Left renal cortex interstitium (tissue), 4 donors: ENCODE results near the gene RBCK1. TPM values are rescaled to one million over a fixed set of nuclear protein-coding genes. Genes with fewer than 3 reads are reported as not detected.
"Not testable (repeated sequence)": the region's sequence is repeated elsewhere in the genome, so short reads cannot be mapped to it uniquely, and the experiment has no call there.

ENCODE experiments used
- DNase-seq, 4 donors: peaks; one replicate each; pipeline ENCODE4 v3.0.0-alpha.2; 2013; ENCODE audit warnings: low read depth in 4 of 4, low spot score in 2 of 4, missing footprints in 1 of 4
- polyA plus RNA-seq, 4 donors: library from polyadenylated mRNA; unstranded; fragments of 120-200 nt; gene quantifications; one replicate each; pipeline ENCODE4 v1.2.1, GENCODE V29; 2013; ENCODE audit not compliant: insufficient read length in 4 of 4

RBCK1 gene
- polyA plus RNA-seq, 4 donors, result 66.5 to 111 (median 91.9) TPM

DNA sequence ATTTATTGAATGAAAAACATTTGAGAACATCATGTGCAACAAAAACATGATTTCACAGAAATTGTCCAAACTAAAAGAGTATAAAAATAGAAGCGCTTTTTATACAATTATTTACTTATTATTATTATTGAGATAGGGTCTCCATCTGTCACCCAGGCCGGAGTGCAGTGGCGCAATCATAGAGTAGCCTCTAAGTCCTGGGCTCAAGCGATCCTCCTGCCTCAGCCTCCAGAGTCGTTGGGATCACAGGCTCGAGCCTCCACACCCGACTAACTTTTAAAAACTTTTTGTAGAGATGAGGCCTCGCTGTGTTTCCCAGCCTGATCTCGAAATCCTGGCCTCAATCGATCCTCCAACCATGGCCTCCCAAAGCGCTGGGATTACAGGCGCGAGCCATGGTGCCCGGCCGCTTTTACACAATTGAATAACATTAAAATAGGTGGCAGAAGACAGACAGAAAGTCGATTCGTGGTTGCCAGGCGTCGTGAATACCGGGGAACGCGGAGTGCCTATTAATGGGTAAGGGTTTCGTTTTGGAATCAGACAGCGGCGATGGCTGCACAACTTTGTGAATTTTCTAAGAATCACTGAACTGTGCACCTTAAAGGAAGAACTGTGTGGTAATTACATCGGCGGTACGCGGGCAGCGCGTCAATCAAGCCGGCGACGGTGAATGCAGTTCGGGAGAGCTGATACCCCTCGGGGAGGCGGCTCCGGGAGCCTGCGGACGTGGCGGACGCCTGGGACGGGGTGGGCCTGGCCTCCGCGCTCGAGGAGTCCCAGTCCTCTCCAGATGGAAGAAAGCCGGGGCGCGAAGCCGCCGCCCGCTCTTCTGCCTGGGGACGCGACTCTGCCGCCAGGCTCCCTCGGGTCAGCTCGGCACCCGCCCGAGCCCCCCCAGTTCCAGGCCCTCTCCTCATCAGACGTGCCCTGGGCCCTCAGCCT is 53.4 kb downstream of the RBCK1 start:
- peak in 3 of 4 donors; percentile 16 to 30 (median 25) for DNase-seq

DNA sequence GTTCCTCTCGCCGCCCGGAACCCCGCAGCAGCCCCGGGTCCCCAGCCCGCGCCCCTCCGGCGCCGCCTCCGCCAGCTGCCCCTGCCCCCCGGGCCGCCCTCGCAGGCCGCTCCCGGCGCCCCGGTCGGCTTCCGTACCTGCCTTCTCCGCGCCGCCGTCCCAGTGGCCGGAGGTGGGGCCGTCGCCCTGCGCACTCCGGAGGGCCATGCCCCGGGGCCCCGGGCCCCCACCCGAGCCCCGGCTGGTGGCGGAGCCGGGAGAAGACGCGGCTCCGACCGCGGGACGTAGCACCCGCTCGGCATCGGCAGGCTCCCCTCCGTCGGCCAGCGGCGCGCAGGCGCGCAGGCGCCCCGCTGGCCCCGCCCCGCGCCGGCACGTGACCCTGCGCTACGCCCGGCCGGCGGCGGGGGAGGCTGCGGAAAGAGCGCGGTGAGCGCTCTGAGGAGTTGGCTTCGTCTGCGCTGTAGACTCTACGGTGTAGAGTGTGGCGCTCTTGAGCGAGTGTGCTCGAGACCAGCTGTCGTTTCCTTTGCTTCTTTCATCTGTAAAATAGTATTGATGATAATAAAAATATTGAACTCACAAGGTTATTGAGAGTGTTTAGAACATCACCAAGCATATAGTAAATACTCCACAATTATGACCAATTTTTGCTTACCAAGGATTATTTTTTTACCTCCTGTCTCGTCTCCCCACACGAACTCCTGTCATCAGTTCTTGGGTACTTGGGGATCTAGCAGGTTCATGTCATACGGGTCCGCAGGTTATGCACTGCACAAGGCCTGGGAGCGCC is 54.3 kb downstream of the RBCK1 start, which contains the start of gene TBC1D20:
Gene TBC1D20, minus strand, starts transcription at position 335 of the 793 bp plus-strand sequence. Its CDS starts 128 bp downstream, at position 207.
- DNase-seq, result peak; percentile 52 to 80 (median 72)

DNA sequence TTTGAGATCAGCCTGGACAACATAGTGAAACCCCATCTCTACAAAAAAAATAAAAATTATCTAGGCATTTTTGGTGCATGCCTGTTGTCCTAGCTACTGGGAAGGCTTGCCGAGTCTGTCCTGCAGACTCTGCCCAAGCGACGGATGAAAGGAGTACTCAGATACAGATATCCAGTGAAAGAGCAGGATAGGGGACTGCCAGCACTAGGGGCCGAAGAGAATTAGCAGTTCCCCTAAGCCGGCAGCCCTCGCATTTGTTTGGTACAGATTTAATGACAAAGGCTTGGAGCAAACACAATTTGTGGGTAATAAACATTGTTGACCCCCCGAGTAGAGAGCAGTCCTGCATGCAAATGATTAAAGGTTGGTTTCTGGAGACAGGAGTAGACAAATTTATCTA is 59.7 kb downstream of the RBCK1 start:
- DNase-seq, result no peak

DNA sequence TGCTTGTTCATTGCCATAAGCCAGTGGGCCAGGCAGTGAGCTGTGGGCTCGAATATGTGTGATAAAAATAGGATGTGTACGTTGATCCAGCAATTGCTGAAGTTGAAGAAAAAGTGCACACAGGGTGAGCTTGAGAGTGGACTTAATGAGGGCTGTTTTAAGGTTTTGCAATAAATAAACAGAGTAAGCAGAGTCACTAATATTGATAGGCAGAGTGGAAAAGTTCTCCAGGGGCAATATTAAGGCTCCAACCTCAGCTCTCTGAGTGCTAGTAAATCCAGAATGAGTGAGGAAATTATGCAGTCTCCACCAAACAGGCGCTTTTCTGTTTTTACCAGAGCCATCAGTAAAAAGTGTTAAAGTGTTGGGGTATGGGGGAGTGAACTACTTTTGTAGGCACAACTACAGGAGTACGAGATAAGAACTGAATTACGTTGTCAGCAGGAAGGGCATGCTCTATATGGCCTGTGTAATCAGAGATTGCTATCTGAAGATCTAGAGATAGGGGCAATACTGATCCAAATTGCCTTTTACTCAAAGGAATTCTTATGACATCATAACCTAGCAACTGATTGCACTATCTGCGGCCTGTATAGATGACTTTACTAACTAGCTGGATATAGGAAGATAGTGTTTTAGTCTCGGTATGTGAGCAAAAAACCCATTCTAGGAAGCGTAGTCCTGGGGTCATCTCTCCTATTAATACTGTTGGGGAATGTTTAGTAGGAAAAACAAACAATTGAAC is 61.8 kb downstream of the RBCK1 start:
- DNase-seq, result no peak

DNA sequence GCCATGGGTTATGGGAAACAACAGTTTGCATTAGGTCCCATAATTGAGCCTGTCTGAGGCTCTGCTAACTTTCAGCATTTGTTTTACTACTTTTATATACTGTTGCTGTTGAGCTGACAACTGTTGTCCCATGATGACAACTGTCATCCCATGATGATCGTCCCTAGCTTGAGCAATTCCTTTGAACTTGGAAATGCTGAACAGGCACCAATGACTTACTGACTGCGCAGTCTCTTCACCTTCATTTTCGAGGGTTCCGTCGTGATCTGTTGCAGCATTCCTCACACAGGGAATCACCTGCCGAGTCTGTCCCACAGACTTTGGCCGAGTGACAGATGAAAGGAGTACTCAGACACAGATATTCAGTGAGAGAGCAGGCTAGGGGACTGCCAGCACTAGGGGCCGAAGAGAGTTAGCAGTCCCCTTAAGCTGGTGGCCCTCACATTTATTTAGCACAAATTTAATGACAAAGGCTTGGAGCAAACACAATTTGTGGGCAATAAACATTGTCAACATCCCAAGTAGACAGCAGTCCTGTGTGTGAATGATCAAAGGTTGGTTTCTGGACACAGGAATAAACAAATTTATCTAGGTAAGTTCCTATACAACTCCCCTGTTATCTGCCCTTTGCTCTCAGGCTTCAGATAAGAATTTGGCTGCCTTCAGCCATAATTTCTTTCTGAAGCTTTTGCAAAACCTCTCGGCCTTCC is 64.2 kb downstream of the RBCK1 start:
- no peak for DNase-seq

DNA sequence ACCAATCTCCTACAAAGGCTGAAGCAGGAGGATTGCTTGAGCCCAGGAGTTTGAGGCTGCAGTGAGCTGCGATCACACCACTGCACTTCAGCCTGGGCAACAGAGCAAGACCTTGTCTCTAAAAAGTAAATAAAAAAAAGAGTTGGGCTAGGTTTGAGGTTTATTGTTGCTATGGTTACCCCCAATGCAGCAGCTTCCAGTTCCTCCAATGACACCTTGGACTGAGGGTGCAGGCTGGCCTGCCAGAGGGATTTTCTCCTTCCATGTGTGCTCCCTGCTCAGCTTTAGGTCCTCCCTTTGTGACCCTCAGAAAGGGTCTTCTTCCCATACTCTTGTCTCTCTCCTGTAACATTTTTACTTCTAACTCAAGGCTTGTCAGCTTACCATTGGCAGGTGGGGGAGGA is 64.8 kb downstream of the RBCK1 start:
- no peak for DNase-seq

DNA sequence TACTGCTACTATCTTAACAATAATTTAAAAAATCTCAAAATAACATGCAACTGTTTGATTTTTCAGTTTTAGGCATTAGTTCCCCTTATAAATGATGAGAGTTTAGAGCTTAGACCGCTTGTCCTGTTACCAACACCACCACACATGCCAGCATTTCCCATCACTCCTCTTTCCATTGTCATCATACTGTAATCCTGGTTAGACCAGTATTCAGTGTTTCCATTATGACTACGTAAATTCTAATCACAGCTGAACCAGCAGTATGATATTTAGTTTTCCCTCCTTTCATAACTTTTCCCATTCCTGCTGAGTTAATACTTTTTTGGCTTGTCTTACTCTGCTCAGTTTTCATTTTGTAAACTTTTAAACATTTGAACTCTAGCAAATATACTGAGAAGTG is 66.5 kb downstream of the RBCK1 start:
- DNase-seq, result no peak

DNA sequence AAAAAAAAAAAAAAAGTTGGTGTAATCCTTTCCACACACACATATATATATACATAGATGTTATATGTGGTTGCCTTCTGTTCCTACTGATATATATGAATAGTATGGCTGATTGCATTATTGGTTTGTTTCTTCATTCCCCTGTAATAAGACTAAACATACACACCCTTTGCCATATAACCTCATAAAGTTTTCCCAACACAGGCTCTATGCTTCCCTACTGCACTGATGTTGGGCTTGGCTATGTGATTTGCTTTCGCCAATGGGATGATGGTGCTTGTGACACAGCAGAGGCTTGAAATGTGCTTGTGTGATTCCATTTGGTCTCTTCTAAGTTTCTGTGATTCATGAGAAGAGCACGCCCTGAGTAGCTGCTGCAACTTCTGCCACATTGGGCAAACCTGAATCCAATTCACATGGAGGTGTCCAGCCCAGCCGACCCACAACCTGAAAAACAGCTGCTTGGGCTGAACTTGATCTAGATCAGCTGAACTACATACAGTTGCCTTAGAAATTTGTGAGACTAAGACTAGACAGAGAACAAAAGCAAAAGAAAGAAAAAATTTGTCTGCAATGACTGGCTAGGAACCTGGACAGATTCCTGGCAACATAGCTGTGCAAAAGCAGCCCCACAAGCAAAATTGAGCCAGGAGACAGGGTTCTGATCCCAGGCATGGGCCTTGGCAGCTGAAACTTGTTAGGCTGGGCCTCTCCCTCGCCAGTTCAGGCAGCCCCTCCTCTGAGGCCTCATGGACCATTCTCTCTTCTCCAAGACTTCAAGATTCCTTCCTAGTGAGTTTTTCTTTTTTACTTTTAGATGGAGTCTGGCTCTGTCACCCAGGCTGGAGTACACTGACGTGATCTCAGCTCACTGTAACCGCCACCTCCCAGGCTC is 67.6 kb downstream of the RBCK1 start:
- DNase-seq, result no peak

DNA sequence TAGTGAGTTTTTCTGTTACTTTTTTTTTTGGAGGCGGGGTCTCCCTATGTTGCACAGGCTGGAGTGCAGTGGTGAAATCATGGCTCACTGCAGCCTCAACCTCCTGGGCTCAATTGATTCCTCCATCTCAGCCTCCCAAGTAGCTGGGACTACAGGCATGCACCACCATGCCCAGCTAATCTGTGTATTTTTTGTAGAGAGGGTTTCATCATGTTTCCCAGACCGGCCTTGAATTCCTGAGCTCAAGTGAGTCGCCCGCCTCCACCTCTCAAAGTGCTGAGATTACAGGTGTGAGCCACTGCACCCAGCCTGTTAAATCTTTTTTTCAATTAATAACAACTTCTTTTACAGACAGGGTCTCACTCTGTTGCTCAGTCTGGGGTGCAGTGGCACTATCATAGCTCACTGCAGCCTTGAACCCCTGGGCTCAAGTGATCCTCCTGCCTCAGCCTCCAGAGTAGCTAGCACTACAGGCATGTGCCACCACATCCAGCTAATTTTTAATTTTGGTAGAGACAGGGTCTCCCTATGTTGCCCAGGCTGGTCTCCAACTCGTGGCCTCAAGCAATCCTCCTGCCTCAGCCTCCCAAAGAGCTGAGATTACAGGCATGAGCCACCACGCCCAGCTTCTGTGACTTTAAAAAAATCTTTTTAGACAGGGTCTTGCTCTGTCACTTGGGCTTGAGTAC is 68.6 kb downstream of the RBCK1 start:
- DNase-seq, result not testable (repeated sequence)

DNA sequence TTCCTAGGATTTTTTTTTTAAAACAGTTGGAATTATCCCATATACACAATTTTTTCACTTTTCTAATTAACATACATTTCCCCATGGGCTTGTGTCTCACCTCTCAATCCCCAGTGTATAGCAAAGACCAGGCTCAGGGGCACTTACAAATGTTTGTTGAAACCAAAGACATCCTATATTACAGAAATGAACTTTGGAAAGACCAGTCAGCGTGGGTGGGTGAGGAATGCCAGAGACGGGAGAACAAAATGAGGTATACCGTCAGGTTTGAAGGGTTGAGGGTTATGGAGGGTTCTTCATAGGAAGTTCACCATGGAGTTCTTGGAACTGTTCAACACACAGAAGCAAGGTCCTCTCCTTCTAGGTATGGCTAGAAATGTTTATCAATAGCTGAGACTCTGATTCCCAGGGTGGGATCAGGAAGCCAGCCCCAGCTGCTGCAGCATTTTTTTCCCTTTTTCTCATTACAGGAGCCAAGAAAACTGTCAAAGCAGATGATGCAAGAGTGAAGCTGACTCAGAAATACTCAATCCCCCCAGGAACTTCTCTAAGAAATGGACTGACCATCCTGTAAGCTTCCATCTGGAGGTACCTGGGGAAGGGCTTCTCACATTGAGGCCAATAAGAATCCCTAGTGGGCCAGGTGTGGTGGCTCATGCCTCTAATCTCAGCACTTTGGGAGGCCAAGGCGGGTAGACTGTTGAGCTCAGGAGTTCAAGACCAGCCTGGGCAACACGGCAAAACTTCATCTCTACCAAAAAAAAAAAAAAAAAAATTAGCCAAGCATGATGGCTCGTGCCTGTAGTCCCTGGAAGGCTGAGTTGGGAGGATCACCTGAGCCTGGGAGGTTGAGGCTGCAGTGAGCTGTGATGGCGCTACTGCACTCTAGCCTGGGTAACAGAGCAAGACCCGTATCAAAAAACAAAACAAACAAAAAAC is 70.2 kb downstream of the RBCK1 start:
- no peak for DNase-seq

DNA sequence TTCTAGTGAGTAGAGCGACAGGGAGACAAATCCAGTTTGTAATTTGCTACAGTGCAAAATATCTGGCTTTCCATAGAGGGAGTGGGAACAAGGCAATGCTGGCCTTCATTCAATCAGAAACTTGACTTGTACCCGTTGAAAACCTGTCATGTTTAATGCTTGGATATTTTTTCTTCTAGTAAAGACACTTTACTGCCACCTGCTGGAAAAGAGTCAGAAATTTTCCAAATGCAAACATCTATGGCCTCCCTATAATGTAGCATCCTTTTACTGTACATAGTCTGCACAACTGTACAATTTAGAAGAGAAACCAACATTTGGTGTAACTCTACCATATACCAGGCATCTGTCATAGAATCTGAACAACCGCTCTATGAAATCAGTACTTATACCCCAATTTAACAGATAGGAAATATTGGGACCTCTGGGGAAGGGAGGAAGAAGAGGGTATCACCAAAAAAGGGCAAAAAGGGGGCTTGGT is 70.9 kb downstream of the RBCK1 start:
- DNase-seq, result peak in 3 of 4 donors; percentile 32 to 55 (median 41)

DNA sequence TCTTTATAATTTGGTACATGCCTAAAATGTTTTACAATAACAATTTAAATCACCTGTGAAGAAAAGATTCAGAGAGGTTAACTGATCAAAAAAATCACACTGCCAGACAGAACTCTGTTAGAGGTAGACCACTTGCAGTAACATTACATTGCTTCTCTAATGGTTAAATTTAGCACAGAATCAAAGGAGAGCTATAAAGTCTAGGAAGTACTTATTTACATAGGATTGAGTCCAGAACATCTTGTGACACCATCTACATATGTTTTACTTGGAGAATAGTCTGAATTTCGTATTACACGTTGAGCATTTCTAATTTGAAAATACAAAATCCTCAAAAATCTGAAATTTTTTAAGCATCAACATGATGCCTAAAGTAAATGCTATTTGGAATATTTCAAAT is 71.4 kb downstream of the RBCK1 start:
- DNase-seq, result no peak

DNA sequence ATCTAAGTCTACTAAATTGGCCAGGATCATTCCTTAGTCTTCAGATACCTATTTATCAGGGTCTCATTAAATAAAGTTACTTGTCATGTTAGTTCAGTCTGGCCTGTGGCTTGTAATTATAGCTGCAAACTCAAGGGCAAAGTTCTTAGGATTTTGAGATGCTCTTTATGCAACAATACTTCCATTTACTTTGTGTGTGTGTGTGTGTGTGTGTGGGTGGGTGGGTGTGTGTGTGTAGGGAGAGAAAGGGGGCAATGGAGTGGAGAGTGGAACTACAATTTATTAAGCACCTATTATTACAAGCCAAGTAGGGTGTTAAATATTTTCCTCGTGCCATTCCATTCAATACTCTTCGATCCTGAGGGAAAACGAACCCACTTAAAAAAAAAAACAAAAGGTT is 71.9 kb downstream of the RBCK1 start:
- DNase-seq, result no peak

DNA sequence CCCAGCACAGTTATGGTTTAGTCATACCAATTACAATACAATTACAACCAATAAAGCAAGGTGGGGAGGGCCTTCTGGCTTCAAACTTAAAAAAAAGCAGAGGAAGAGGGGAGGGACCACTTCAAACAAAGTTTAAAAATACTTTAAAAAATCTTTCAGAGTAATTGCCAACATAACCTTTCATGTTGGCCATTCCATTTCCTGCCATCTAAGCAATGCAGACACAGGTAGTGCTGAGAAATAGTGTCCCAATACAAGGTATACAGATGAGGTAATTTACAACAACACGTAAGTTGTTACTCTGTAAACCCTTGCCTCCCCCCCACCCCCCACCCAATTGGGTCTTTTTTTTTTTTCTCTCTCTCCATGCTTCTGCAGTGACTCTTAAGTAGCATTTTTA is 73.1 kb downstream of the RBCK1 start:
- no peak for DNase-seq
